Kidney tubule cell (primary cell): ENCODE data around the gene CAPN1.
"Not testable (repeated sequence)": the region's sequence is repeated elsewhere in the genome, so short reads cannot be mapped to it uniquely, and the experiment has no call there.

Experiments used
- DNase-seq: peaks from one replicate; pipeline ENCODE4 v3.0.0-alpha.2; 2018; ENCODE audit warnings: low spot score

Gene CAPN1

GRCh38 chr11:65181569-65182257 lies at the start of gene CAPN1:
CAPN1 (plus strand) TSS chr11:65181928; CDS start chr11:65182702, 774 bp downstream.
- peak; percentile 98 for DNase-seq

GRCh38 chr11:65132238-65132987 lies 49.3 kb upstream of the CAPN1 start:
- DNase-seq: no peak

- DNase-seq: peak; percentile 80
Measured at GRCh38 chr11:65132988-65133700, 48.6 kb upstream of the CAPN1 start.

GRCh38 chr11:65133724-65134123 lies 48.0 kb upstream of the CAPN1 start:
- no peak for DNase-seq

- DNase-seq: peak; percentile 89
Measured at GRCh38 chr11:65134240-65134951, 47.3 kb upstream of the CAPN1 start, which contains the start of gene SYVN1. SYVN1 (minus strand) TSS chr11:65134519; CDS start chr11:65133601, 918 bp downstream.

- peak; percentile 98 for DNase-seq
Measured at GRCh38 chr11:65134952-65135632, 46.6 kb upstream of the CAPN1 start.

- no peak for DNase-seq
Measured at GRCh38 chr11:65135633-65136145, 46.0 kb upstream of the CAPN1 start.

- no peak for DNase-seq
Measured at GRCh38 chr11:65136515-65137096, 45.1 kb upstream of the CAPN1 start.

- no peak for DNase-seq
Measured at GRCh38 chr11:65141896-65142494, 39.7 kb upstream of the CAPN1 start.

- no peak for DNase-seq
Measured at GRCh38 chr11:65147352-65148075, 34.2 kb upstream of the CAPN1 start.

- DNase-seq: no peak
Measured at GRCh38 chr11:65148657-65149056, 33.1 kb upstream of the CAPN1 start.

GRCh38 chr11:65150131-65150508 lies 31.6 kb upstream of the CAPN1 start:
- DNase-seq: not testable (repeated sequence)

- peak; percentile 97 for DNase-seq
Measured at GRCh38 chr11:65150509-65151299, 31.0 kb upstream of the CAPN1 start.

- DNase-seq: no peak
Measured at GRCh38 chr11:65151331-65151899, 30.3 kb upstream of the CAPN1 start.

- no peak for DNase-seq
Measured at GRCh38 chr11:65152122-65152521, 29.6 kb upstream of the CAPN1 start.

- no peak for DNase-seq
Measured at GRCh38 chr11:65156256-65156655, 25.5 kb upstream of the CAPN1 start.

GRCh38 chr11:65156926-65157325 lies 24.8 kb upstream of the CAPN1 start:
- DNase-seq: no peak

GRCh38 chr11:65157336-65157735 lies 24.4 kb upstream of the CAPN1 start:
- no peak for DNase-seq

GRCh38 chr11:65159012-65159411 lies 22.7 kb upstream of the CAPN1 start:
- no peak for DNase-seq
